Hepatic stellate cell (primary cell): ENCODE data around the gene SEC11A.
"Not testable (repeated sequence)": the region's sequence is repeated elsewhere in the genome, so short reads cannot be mapped to it uniquely, and the experiment has no call there.

Source experiments
- DNase-seq: peaks from one replicate; pipeline ENCODE4 v3.0.0; 2011; ENCODE audit warnings: low spot score

SEC11A gene

GRCh38 chr15:84716036-84716732 lies at the start of gene SEC11A:
TSS of gene SEC11A (minus strand) at chr15:84716139. CDS start at chr15:84716075, 64 bp downstream.
- DNase-seq = peak; percentile 97

GRCh38 chr15:84765675-84766074 lies 49.7 kb upstream of the SEC11A start:
- DNase-seq = no peak

GRCh38 chr15:84764989-84765388 lies 49.0 kb upstream of the SEC11A start:
- no peak for DNase-seq

- DNase-seq = no peak
Observed at GRCh38 chr15:84764585-84764984, 48.6 kb upstream of the SEC11A start.

GRCh38 chr15:84762840-84763572 lies 47.1 kb upstream of the SEC11A start:
- DNase-seq = no peak

- DNase-seq = no peak
Observed at GRCh38 chr15:84761607-84762131, 45.7 kb upstream of the SEC11A start.

GRCh38 chr15:84760219-84760618 lies 44.3 kb upstream of the SEC11A start:
- no peak for DNase-seq

GRCh38 chr15:84759018-84759417 lies 43.1 kb upstream of the SEC11A start:
- no peak for DNase-seq

- DNase-seq = no peak
Observed at GRCh38 chr15:84755736-84756527, 40.0 kb upstream of the SEC11A start.

GRCh38 chr15:84754889-84755288 lies 39.0 kb upstream of the SEC11A start:
- not testable (repeated sequence) for DNase-seq

- DNase-seq = peak; percentile 62
Observed at GRCh38 chr15:84752700-84753099, 36.8 kb upstream of the SEC11A start.

GRCh38 chr15:84752195-84752594 lies 36.3 kb upstream of the SEC11A start:
- DNase-seq = no peak

GRCh38 chr15:84751721-84752120 lies 35.8 kb upstream of the SEC11A start:
- DNase-seq = not testable (repeated sequence)

GRCh38 chr15:84750583-84751092 lies 34.7 kb upstream of the SEC11A start:
- no peak for DNase-seq

- no peak for DNase-seq
Observed at GRCh38 chr15:84749111-84749991, 33.4 kb upstream of the SEC11A start.

GRCh38 chr15:84748274-84749110 lies 32.6 kb upstream of the SEC11A start, which contains the start of gene ZNF592:
TSS of gene ZNF592 (plus strand) at chr15:84748592. CDS start at chr15:84782676, 34,084 bp downstream.
- peak; percentile 78 for DNase-seq

- DNase-seq = peak; percentile 64
Observed at GRCh38 chr15:84747416-84748273, 31.7 kb upstream of the SEC11A start.

GRCh38 chr15:84741121-84741520 lies 25.2 kb upstream of the SEC11A start:
- no peak for DNase-seq

GRCh38 chr15:84740691-84741090 lies 24.8 kb upstream of the SEC11A start:
- no peak for DNase-seq
